NCI-H1694 treated with DMSO at 0.1 percent for 48 hours (cell line): Measurements from ENCODE around the gene CYP26C1.

Experiments
- DNase-seq: peaks from one replicate; lab custom pipeline; 2025; lab: John Stamatoyannopoulos, UW

Gene CYP26C1, protein sequence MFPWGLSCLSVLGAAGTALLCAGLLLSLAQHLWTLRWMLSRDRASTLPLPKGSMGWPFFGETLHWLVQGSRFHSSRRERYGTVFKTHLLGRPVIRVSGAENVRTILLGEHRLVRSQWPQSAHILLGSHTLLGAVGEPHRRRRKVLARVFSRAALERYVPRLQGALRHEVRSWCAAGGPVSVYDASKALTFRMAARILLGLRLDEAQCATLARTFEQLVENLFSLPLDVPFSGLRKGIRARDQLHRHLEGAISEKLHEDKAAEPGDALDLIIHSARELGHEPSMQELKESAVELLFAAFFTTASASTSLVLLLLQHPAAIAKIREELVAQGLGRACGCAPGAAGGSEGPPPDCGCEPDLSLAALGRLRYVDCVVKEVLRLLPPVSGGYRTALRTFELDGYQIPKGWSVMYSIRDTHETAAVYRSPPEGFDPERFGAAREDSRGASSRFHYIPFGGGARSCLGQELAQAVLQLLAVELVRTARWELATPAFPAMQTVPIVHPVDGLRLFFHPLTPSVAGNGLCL

DNA sequence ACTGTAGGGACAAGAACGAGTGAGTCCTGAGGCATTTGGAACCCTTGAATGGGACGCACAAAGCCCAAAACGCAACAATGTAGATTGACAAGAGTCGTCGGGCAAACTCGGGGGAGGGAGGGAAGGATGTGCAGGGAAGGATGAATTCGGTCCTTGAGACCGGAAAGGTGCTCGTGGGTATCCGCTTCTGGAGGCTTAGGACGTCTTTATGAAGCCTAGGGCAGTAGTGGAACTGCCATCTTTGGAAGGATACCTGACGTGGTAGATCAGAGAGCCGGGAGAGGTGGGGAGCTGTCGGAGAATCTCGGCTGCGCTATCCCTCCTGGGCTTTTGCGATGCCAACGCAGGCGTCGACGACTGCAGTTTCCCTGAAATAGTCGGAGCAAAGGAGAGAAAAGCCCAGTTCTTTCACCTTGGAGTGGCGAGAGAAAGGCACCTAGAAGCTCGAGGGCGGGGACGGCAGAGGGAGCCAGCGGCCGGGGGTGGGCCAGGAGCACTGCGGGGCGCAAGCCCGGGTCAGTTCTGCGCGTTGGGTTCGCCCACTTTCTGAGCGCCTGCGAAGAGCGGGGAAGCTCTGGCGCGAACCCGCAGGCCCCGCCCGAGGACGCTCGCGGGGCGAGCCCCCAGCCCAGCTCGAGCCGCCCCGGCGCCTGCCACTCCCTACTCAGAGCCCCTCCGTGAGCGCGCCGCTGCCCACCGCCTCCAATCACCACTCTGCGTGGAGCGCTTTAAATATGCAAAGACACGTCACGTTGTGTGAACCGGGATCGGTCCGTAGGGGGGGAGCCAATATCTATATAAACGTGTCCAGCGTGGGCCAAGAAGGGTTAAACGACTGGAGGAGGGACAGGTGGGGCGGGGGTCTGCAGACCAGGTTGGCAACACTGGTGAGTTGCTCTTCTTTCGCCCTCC lies at the start of gene CYP26C1:
Gene CYP26C1, plus strand, starts transcription at position 824 of the 912 bp plus-strand sequence. CDS start 466 bp downstream, outside the sequence.
- DNase-seq, result no peak

DNA sequence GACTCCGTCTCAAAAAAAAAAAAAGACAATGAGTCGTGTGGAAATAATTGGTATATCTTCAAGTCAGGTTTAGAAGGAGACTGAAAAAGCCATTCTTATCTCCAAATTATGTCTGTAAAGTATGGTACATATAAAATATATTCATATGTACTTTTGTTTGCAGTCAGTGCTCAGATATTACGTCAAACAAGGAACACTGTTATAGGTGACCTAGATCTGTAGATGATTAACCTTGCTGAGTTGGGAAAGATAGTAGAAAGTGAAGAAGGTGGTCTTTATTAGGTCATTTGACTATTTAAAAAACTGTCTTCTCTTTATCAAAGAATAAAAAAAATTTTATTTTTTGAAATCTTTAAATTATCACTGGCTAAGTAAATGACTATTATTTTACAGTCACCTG lies 44.9 kb upstream of the CYP26C1 start:
- no peak for DNase-seq

DNA sequence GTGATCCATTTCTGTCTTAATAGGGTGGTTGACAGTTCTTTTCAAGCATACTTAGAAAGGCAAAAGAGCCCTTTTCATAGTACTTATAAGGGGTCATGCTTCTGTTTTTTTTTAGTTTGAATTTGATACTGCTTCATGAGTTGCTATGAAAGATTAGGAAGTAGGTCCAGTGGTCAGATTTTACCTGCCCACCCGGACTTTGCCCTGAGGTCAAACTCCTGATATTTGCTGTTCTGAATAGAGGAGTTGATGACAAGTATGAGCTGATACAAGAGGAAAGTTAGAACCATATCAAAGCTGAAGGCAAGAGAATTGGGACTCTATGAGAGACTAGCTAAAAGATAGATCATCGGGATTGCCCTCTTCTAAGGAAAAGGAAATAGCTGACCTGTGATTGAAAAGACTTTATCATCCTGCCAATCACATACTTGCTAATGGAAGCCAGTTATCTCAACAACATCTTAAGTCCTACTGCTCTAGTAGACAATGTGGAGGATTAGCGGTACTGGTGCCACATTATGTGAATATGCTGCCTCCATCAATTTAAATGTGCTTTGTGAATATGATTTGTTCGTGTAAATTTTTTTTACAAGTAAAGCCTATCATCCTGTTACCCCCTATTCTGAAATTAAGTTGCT lies 37.5 kb upstream of the CYP26C1 start:
- DNase-seq, result no peak

DNA sequence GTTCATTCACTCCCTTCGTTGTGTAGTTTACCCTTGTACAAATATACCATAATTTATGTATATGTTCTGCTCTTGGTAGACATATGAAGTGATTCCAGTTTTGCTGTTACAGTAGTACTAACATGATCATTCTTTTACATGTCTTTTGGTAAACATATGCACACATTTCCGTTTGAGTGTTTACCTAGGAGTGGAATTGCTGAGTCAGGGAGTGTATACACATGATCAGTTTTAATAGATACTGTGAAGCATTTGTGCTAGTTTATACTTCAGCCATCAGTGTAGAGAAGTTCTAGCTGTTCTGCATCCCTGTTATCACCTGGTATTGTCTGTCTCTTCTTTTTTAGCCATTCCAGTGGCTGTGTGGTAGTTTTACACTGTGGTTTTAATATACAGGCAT lies 34.5 kb upstream of the CYP26C1 start:
- DNase-seq, result no peak

DNA sequence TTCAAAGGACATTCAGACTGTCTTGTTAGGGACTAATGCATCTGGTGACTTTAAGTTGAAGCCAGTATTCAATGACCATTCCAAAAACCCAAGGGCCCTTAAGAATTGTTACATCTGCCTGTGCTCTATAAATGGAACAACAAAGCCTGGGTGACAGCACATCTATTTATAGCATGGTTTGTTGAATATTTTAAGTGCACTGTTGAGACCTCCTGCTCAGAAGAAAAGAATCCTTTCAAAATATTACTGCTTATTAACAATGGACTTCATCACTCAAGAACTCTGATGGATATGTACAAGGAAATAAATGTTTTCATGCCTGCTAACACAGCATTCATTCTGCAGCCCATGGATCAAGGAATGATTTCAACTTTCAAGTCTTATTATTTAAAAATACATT lies 33.1 kb upstream of the CYP26C1 start:
- DNase-seq, result no peak

DNA sequence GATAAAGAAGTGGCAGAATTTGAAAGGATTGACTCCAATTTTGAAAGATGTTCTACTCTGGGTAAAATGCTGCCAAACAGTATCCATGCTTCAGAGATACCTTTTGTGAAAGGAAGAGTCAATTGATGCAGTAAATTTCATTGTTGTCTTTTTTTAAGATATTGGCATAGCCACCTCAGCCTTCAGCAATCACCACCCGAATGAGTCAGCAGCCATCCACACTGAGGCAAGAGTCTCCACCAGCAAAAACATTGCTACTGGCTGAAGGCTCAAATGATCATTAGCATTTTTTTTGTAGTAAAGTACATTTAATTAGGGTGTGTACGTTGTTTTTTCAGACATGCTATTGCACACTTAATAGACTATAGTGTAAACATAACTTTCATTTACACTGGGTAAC lies 31.7 kb upstream of the CYP26C1 start:
- no peak for DNase-seq

DNA sequence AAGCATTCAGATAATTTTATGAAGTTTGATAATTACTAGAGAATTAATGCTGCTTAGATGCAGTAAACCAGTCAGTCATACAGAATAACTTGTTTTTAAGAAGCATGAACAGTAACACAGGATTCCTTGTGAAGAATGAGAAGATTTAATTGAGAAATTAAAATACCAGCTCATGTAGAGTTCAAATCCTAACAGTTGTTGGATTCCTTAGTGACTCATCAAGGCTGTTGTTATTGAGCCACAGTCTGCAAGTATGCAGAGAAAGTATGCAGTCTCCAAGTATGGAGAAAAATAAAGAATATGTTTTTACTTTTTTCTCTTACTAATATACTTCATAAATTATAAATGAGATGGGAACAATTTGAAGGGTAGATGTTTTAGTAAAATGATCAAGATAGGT lies 30.2 kb upstream of the CYP26C1 start:
- DNase-seq, result no peak

DNA sequence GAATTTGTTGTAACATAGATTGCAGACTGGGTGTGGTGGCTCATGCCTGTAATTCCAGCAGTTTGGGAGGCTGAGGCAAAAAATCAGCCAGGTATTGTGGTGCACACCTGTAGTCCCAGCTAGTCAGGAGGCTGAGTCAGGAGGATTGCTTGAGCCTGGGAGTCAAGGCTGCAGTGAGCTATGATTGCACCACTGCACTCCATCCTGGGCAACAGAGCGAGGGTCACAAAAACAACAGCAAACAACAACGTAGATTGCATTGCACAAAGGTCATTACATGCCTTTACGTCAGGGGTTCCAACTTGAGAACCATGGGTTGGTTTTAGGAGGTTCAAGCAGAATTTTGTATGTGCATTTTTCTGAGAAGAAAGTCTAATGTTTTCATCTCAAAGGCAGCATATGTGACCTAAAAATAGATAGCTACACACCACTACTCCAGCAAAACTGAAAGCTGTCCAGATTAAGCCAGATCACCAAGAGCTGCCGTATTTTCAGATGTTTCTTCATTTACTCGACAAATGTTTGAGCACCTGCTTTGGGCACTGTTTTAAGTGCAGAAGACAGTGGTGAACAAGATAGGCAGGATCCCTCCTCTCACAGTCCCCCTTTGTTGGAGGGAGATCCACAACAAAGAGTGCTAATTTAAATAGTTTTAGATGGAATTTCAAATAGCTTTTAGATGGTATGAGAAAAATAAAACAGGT lies 28.3 kb upstream of the CYP26C1 start:
- DNase-seq, result peak; percentile 1

DNA sequence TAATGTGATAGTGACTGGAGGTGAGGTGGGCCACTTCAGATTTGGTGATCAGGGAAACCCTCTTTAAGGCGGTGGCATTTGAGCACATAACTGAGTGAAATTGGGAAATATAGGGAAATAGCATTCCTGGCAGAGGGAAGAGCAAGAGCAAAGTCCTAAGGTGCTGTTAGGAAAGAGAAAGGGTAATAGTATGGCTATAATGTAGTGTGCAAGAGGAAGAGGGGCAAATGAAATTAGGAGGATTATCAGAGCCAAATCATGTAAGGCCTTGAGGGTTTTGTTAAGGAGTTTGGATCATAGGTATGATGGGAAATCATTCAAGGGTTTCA lies 27.8 kb upstream of the CYP26C1 start:
- no peak for DNase-seq

DNA sequence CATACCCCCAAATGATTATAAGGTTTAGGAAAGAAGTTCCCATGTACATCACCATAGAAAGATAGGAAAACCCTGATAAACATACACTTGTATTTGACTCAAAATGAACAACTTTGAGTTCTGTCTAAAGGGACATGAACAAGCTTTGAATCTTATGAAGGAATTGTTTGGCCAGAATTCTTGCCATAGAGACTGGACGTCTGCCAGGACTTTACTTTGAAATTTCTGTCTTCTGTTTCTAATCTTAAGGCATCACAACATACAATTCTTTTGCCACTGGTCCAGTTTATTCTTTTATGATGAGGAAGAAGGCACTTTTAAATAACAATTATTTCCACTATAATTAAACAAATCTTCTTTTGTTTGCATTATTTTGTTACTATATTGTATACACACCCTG lies 26.2 kb upstream of the CYP26C1 start:
- no peak for DNase-seq

DNA sequence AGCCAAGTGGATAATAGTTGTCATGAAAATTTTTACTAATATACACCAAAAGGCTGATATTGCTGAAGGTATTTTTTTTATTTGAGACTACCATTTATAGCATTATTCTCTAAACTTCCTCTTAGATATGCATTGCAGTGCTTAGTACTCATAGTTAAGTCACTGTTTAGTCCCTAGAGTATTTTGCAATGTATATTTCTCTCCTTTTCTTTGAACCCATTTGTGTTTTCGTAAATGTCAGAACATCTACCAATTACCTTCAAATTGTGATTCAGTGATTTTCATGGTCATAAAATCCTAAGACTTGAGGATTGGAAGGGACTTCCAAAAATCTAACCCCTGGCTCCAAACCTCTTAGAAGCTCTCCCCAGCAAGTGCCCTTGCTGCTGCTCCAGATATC lies 21.5 kb upstream of the CYP26C1 start:
- DNase-seq, result no peak

DNA sequence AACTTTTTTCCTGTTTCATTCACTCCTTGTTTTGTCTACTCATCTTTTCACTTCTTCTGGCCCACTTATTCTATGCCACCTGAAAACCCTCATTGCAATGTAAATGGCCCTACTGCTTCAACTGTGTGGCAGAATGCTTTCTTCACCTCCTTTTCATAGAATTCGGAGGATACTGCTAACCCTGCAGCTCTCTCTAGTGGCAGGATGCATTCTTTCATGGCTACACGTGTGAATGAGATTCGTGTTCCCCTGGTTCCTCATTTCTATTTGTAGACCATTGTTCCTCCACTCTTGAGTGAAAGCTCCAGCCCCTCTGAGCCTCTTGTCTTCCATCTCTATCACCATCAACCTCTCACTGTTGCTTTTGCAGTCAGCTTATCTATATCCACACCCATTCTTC lies 20.9 kb upstream of the CYP26C1 start:
- DNase-seq, result peak; percentile 18

DNA sequence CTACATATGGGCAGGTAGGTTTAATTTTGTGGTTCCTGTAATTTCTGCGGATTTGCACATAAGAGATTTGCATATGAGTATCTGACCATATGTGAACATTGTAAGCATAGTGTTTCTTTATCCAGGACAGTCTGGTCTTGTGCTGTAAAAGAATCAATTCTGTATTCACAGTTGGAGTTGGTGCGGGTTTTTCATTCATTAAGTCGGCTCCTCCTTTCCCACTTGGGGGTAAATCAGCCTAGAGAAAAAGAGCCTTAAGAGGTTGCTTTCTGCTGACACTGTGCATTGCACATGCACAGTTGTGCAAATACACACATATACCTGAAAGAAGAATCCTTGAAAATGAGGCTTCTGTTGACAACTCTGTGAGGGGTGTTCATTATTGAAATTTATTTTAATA lies 6.1 kb upstream of the CYP26C1 start:
- DNase-seq, result no peak

DNA sequence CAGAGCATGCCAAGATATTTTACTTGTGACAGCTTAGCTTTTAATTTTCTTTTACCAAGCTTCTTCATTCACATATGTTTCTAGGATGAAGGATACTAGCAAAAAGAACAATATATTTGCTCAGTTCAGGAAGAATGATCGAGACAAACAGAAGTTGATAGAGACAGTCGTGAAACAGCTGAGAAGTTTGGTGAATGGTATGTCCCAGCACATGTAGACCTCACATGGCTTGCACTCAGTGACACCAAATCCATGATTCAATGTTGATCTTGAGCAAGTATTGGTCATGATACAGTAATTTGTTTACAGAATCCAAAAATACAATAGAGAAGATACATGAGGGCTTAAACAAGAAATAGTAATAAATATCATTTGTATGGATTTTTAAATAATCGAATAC lies 2.5 kb upstream of the CYP26C1 start:
- DNase-seq, result no peak

DNA sequence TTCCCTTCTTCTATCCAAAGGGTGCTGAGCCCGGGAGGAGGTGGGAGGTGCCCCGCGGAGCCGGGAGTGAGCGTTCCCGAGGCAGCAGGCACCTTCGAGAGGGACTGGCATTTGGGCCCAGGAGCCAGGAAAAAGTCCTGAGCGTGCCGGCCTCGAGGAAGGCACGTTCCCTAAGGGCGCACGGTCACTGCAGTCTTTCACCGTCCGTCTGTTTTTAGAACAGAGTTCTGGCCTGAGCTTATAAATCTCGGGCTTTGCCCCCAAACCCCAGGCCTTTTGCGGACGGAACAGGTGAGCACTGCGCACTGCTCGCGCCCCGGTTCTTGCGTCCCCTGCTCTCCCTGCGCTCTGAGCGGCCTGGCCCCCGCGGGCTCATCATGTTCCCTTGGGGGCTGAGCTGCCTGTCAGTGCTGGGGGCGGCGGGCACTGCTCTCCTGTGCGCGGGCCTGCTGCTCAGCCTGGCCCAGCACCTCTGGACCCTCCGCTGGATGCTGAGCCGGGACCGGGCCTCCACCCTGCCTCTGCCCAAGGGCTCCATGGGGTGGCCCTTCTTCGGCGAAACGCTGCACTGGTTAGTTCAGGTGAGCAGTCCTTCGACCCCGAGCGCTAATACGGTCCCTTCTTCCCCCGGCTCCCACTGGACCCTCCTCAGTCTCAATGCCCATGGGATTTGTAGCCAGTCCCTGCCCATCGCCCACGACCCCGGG lies 442 bp downstream of the CYP26C1 start:
- DNase-seq, result no peak

DNA sequence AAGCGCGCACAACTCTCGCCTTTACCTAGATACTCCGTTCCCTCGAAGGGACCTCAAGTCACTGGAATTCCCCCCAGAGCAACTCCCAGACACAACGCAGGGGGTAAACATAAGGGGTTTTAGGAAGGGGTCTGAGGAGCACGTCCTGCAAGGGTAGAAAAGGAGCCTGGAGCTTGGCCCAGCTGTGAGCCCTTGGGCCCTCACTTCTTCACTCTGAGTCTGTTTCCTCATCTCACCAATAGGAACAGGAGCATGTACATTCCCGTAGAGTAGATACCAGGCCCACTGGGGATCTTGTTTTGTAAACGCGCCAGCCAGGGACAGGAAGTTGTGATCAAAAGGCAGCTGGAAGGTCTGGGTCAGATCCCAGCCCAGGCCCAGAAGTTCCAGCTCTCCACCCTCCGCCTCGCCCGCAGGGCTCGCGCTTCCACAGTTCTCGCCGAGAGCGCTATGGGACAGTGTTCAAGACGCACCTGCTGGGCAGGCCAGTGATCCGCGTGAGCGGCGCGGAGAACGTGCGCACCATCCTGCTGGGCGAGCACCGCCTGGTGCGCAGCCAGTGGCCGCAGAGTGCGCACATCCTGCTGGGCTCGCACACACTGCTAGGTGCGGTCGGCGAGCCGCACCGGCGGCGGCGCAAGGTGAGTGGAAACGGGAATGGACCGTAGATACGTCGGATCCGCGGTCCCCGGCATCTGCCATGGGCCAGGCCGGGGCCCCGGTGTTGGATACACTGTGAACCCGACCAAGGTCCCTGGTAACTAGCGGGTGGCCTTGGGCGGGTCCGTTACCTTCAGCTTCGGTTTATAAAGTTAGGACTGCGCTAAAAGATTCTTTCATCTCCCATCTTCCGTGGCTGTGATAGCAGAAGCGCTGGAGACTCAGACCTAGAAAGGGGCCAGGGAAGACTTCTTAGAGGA lies 1.3 kb downstream of the CYP26C1 start:
- DNase-seq, result no peak

DNA sequence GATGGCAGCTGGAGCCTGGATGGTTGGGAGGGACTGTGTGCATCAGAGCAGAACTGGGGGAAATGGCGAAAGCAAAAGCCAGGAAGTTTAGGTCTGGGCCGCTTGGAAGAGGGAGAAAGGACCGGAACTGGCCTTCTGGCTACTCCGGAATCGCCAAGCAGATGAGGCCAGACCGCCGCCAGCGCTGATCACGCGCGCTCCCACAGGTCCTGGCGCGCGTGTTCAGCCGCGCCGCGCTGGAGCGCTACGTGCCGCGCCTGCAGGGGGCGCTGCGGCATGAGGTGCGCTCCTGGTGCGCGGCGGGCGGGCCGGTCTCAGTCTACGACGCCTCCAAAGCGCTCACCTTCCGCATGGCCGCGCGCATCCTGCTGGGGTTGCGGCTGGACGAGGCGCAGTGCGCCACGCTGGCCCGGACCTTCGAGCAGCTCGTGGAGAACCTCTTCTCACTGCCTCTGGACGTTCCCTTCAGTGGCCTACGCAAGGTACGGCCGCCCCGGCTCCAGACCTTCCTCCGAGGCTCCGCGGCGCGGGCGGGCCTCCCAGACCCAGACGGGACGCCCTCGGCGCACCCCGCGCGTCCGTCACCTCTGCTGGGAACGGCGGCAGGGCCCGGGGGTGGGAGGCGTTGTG lies 2.0 kb downstream of the CYP26C1 start:
- no peak for DNase-seq

DNA sequence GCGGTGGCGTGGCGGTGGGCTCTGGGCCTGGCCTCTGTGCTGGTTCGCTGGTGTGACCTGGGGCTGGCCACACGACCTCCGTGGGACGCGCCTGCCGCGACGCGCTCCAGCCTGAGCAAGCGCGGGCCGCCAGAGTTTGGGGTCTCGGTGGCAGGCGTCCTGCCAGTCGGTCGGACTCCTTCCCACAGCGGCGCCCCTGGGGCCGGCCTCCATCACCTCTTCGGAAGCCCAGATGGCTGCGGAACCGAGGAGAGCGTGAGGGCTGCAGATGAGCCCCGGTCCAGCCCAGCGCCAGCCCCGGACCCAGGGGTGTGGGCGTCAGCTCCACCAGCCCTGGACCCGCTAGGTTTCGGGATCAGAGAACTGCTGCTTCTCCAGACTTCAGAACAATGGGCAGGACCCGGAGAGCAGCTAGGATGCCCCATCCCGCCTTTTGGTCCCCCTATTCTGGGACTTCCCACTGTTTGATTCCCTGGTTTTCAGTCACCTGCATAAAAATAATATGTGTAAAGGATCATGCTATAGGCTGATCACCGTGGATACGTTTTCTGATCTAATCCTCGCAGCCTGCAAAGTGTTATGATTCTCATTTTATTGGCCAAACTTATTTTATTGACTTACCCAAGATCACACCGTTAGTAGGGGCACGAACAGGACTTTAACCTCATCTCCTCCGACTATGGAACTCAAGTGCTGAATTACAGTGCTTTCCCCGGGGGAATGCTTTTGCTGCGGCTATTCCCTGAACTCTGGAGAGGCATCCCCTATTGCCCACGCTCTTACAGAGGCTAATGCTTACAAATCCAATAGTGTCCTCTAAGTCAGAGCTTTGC lies 2.8 kb downstream of the CYP26C1 start:
- DNase-seq, result no peak
